HEK293 (cell line): ENCODE data around the gene FBLN5.

Experiments used
- GFI1B ChIP-seq: fragments of 450-650 bp; formaldehyde crosslinking; IDR thresholded peaks from 2 replicates; pipeline ENCODE4 v1.5.1; 2016; ENCODE audit warnings: missing biosample characterization, missing genetic modification characterization
- KLF7 ChIP-seq: fragments of 450-650 bp; formaldehyde crosslinking; IDR thresholded peaks from 2 replicates; pipeline ENCODE4 v1.5.1; 2016; ENCODE audit warnings: missing biosample characterization, missing genetic modification characterization, borderline replicate concordance
- ZBTB21 ChIP-seq: fragments of 450-650 bp; formaldehyde crosslinking; IDR thresholded peaks from 2 replicates; pipeline ENCODE4 v1.5.1; 2017; ENCODE audit warnings: missing biosample characterization, missing genetic modification characterization
- ZFP69B ChIP-seq: fragments of 450-650 bp; formaldehyde crosslinking; IDR thresholded peaks from 2 replicates; pipeline ENCODE4 v1.5.1; 2016; ENCODE audit warnings: missing biosample characterization, missing genetic modification characterization
- ZNF114 ChIP-seq: fragments of 450-650 bp; formaldehyde crosslinking; IDR thresholded peaks from 2 replicates; pipeline ENCODE4 v1.5.0; 2017; ENCODE audit warnings: missing biosample characterization, missing genetic modification characterization
- ZNF133 ChIP-seq: fragments of 450-650 bp; formaldehyde crosslinking; IDR thresholded peaks from 2 replicates; pipeline ENCODE4 v1.5.1; 2016; ENCODE audit warnings: missing biosample characterization, missing genetic modification characterization
- ZNF157 ChIP-seq: fragments of 450-650 bp; formaldehyde crosslinking; IDR thresholded peaks from 2 replicates; pipeline ENCODE4 v1.5.1; 2016; ENCODE audit warnings: missing biosample characterization, missing genetic modification characterization
- ZNF169 ChIP-seq: fragments of 450-650 bp; formaldehyde crosslinking; IDR thresholded peaks from 2 replicates; pipeline ENCODE4 v1.5.1; 2016; ENCODE audit warnings: missing biosample characterization, missing genetic modification characterization
- ZNF223 ChIP-seq: fragments of 450-650 bp; formaldehyde crosslinking; IDR thresholded peaks from 2 replicates; pipeline ENCODE4 v1.5.1; 2016; ENCODE audit warnings: missing biosample characterization, missing genetic modification characterization
- ZNF292 ChIP-seq: fragments of 450-650 bp; formaldehyde crosslinking; IDR thresholded peaks from 2 replicates; pipeline ENCODE4 v1.5.1; 2016; ENCODE audit warnings: low read depth, missing biosample characterization, missing genetic modification characterization, borderline replicate concordance
- ZNF354C ChIP-seq: fragments of 450-650 bp; formaldehyde crosslinking; IDR thresholded peaks from 2 replicates; pipeline ENCODE4 v1.5.1; 2016; ENCODE audit warnings: missing biosample characterization, missing genetic modification characterization, low read depth, borderline replicate concordance
- ZNF394 ChIP-seq: fragments of 450-650 bp; formaldehyde crosslinking; IDR thresholded peaks from 2 replicates; pipeline ENCODE4 v1.5.1; 2016; ENCODE audit warnings: missing biosample characterization, missing genetic modification characterization, mild to moderate bottlenecking, moderate library complexity, borderline replicate concordance
- ZNF544 ChIP-seq: fragments of 450-650 bp; formaldehyde crosslinking; IDR thresholded peaks from 2 replicates; pipeline ENCODE4 v1.5.0; 2017; ENCODE audit warnings: missing biosample characterization, missing genetic modification characterization
- ZNF548 ChIP-seq: fragments of 450-650 bp; formaldehyde crosslinking; IDR thresholded peaks from 2 replicates; pipeline ENCODE4 v1.5.1; 2016; ENCODE audit warnings: missing biosample characterization, missing genetic modification characterization
- ZNF623 ChIP-seq: fragments of 450-650 bp; formaldehyde crosslinking; IDR thresholded peaks from 2 replicates; pipeline ENCODE4 v1.5.1; 2016; ENCODE audit warnings: missing biosample characterization, missing genetic modification characterization
- ZNF654 ChIP-seq: fragments of 450-650 bp; formaldehyde crosslinking; IDR thresholded peaks from 2 replicates; pipeline ENCODE4 v1.5.1; 2016; ENCODE audit warnings: low read depth, missing biosample characterization, missing genetic modification characterization
- TF ChIP-seq, protein P1 (sequence below): fragments of 450-650 bp; formaldehyde crosslinking; IDR thresholded peaks from 2 replicates; pipeline ENCODE4 v1.5.1; 2017; ENCODE audit warnings: missing biosample characterization, missing genetic modification characterization
- TF ChIP-seq, protein P2 (sequence below): fragments of 450-650 bp; formaldehyde crosslinking; IDR thresholded peaks from 2 replicates; pipeline ENCODE4 v1.5.1; 2016; ENCODE audit warnings: missing biosample characterization, missing genetic modification characterization
- TF ChIP-seq, protein P3 (sequence below): fragments of 450-650 bp; formaldehyde crosslinking; IDR thresholded peaks from 2 replicates; pipeline ENCODE4 v1.5.1; 2016; ENCODE audit warnings: missing biosample characterization, missing genetic modification characterization, low read depth
- TF ChIP-seq, protein P4 (sequence below): sonication (generic); formaldehyde crosslinking; IDR thresholded peaks from 2 replicates; pipeline ENCODE4 v1.8.1; 2022; ENCODE audit warnings: mild to moderate bottlenecking, moderate library complexity, missing genetic modification reagents
- TF ChIP-seq, protein P5 (sequence below): fragments of 450-650 bp; formaldehyde crosslinking; IDR thresholded peaks from 2 replicates; pipeline ENCODE4 v1.5.1; 2016; ENCODE audit warnings: missing biosample characterization, missing genetic modification characterization
- TF ChIP-seq, protein P6 (sequence below): fragments of 450-650 bp; formaldehyde crosslinking; IDR thresholded peaks from 2 replicates; pipeline ENCODE4 v1.5.1; 2016; ENCODE audit warnings: missing biosample characterization, missing genetic modification characterization
- TF ChIP-seq, protein P7 (sequence below): fragments of 450-650 bp; formaldehyde crosslinking; IDR thresholded peaks from 2 replicates; pipeline ENCODE4 v1.5.1; 2016; ENCODE audit warnings: missing biosample characterization, missing genetic modification characterization
- TF ChIP-seq, protein P8 (sequence below): fragments of 450-650 bp; formaldehyde crosslinking; IDR thresholded peaks from 2 replicates; pipeline ENCODE4 v1.5.1; 2017; ENCODE audit warnings: missing biosample characterization, missing genetic modification characterization

The FBLN5 gene

DNA sequence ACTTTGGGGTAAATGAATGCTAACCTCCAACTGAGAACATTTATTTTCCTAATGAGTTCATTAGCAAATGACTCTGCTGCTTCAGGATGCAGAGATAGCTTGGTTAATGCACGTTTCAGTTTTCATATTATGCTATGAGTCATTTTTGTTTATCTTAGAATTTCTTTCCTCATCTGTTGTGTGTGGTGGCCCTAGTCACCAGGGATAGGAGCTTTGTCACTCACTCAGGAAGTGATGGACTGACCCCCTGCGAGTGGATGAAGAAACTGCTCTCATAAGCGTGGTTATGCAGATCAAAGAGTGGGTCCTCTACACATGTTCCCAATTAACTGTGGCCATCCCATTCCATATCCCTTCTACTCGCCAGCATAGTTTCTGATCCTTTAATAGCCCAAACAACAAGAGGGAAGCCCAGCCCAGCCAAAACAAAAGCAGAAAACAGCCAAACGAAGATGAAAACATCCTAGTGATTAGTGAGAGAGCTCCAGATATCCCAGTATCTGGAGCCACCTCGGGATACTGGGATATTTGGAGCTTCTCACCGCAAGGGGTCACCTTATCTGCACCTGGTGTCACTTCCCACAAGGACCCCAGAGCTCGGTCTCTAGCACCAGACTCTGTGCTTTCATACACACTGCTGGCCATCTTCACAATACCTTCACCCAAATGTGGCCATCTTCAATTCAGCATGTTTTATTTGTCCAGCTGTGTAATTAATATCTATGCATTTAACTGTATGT is 88.8 kb downstream of the FBLN5 start (continued):
- TF ChIP-seq ZNF169 (tag by site-specific recombination), result no peak
- TF ChIP-seq, protein P1, sequence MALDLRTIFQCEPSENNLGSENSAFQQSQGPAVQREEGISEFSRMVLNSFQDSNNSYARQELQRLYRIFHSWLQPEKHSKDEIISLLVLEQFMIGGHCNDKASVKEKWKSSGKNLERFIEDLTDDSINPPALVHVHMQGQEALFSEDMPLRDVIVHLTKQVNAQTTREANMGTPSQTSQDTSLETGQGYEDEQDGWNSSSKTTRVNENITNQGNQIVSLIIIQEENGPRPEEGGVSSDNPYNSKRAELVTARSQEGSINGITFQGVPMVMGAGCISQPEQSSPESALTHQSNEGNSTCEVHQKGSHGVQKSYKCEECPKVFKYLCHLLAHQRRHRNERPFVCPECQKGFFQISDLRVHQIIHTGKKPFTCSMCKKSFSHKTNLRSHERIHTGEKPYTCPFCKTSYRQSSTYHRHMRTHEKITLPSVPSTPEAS (tag by site-specific recombination), result no peak
- no peak for TF ChIP-seq ZNF133 (tag by site-specific recombination)
- TF ChIP-seq ZFP69B, result no peak; the same call in none of the 2 replicates
- TF ChIP-seq, protein P2, sequence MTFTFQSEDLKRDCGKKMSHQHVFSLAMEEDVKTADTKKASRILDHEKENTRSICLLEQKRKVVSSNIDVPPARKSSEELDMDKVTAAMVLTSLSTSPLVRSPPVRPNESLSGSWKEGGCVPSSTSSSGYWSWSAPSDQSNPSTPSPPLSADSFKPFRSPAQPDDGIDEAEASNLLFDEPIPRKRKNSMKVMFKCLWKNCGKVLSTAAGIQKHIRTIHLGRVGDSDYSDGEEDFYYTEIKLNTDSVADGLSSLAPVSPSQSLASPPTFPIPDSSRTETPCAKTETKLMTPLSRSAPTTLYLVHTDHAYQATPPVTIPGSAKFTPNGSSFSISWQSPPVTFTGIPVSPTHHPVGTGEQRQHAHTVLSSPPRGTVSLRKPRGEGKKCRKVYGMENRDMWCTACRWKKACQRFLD (tag by site-specific recombination), result no peak
- TF ChIP-seq ZNF654, result peak; percentile 61
- no peak for TF ChIP-seq ZNF114
- TF ChIP-seq, protein P3, sequence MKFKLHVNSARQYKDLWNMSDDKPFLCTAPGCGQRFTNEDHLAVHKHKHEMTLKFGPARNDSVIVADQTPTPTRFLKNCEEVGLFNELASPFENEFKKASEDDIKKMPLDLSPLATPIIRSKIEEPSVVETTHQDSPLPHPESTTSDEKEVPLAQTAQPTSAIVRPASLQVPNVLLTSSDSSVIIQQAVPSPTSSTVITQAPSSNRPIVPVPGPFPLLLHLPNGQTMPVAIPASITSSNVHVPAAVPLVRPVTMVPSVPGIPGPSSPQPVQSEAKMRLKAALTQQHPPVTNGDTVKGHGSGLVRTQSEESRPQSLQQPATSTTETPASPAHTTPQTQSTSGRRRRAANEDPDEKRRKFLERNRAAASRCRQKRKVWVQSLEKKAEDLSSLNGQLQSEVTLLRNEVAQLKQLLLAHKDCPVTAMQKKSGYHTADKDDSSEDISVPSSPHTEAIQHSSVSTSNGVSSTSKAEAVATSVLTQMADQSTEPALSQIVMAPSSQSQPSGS, result no peak
- TF ChIP-seq ZNF292 (tag by site-specific recombination), result no peak
- peak; percentile 54; the same call in 1 of the 2 replicates for TF ChIP-seq ZNF394 (tag by site-specific recombination)
- no peak for TF ChIP-seq KLF7
- TF ChIP-seq, protein P4, sequence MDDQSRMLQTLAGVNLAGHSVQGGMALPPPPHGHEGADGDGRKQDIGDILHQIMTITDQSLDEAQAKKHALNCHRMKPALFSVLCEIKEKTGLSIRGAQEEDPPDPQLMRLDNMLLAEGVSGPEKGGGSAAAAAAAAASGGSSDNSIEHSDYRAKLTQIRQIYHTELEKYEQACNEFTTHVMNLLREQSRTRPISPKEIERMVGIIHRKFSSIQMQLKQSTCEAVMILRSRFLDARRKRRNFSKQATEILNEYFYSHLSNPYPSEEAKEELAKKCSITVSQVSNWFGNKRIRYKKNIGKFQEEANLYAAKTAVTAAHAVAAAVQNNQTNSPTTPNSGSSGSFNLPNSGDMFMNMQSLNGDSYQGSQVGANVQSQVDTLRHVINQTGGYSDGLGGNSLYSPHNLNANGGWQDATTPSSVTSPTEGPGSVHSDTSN, result no peak
- TF ChIP-seq ZNF623 (tag by site-specific recombination), result no peak
- no peak for TF ChIP-seq ZNF354C
- no peak for TF ChIP-seq GFI1B (tag by site-specific recombination)
- TF ChIP-seq ZNF548 (tag by site-specific recombination), result no peak
- TF ChIP-seq, protein P5, sequence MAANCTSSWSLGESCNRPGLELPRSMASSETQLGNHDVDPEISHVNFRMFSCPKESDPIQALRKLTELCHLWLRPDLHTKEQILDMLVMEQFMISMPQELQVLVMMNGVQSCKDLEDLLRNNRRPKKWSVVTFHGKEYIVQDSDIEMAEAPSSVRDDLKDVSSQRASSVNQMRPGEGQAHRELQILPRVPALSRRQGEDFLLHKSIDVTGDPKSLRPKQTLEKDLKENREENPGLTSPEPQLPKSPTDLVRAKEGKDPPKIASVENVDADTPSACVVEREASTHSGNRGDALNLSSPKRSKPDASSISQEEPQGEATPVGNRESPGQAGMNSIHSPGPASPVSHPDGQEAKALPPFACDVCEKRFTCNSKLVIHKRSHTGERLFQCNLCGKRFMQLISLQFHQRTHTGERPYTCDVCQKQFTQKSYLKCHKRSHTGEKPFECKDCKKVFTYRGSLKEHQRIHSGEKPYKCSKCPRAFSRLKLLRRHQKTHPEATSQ, result no peak
- TF ChIP-seq, protein P6, sequence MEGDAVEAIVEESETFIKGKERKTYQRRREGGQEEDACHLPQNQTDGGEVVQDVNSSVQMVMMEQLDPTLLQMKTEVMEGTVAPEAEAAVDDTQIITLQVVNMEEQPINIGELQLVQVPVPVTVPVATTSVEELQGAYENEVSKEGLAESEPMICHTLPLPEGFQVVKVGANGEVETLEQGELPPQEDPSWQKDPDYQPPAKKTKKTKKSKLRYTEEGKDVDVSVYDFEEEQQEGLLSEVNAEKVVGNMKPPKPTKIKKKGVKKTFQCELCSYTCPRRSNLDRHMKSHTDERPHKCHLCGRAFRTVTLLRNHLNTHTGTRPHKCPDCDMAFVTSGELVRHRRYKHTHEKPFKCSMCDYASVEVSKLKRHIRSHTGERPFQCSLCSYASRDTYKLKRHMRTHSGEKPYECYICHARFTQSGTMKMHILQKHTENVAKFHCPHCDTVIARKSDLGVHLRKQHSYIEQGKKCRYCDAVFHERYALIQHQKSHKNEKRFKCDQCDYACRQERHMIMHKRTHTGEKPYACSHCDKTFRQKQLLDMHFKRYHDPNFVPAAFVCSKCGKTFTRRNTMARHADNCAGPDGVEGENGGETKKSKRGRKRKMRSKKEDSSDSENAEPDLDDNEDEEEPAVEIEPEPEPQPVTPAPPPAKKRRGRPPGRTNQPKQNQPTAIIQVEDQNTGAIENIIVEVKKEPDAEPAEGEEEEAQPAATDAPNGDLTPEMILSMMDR (tag by site-specific recombination), result peak; percentile 52; the same call in 1 of the 2 replicates
- TF ChIP-seq ZNF157 (tag by site-specific recombination), result no peak
- no peak for TF ChIP-seq ZNF544 (tag by site-specific recombination)
- no peak for TF ChIP-seq ZNF223
- TF ChIP-seq, protein P7, sequence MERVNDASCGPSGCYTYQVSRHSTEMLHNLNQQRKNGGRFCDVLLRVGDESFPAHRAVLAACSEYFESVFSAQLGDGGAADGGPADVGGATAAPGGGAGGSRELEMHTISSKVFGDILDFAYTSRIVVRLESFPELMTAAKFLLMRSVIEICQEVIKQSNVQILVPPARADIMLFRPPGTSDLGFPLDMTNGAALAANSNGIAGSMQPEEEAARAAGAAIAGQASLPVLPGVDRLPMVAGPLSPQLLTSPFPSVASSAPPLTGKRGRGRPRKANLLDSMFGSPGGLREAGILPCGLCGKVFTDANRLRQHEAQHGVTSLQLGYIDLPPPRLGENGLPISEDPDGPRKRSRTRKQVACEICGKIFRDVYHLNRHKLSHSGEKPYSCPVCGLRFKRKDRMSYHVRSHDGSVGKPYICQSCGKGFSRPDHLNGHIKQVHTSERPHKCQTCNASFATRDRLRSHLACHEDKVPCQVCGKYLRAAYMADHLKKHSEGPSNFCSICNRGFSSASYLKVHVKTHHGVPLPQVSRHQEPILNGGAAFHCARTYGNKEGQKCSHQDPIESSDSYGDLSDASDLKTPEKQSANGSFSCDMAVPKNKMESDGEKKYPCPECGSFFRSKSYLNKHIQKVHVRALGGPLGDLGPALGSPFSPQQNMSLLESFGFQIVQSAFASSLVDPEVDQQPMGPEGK, result no peak; the same call in none of the 2 replicates
- 0 out of 2 replicates have a peak, but pooled peaks have one; percentile 11 for TF ChIP-seq ZBTB21
- TF ChIP-seq, protein P8, sequence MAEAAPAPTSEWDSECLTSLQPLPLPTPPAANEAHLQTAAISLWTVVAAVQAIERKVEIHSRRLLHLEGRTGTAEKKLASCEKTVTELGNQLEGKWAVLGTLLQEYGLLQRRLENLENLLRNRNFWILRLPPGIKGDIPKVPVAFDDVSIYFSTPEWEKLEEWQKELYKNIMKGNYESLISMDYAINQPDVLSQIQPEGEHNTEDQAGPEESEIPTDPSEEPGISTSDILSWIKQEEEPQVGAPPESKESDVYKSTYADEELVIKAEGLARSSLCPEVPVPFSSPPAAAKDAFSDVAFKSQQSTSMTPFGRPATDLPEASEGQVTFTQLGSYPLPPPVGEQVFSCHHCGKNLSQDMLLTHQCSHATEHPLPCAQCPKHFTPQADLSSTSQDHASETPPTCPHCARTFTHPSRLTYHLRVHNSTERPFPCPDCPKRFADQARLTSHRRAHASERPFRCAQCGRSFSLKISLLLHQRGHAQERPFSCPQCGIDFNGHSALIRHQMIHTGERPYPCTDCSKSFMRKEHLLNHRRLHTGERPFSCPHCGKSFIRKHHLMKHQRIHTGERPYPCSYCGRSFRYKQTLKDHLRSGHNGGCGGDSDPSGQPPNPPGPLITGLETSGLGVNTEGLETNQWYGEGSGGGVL (tag by site-specific recombination), result no peak
- TF ChIP-seq, all 188 proteins: peak for 30
